HS-5 (cell line): Measurements from ENCODE around the gene HEPHL1.
A peak's percentile ranks its signal among the peaks of the same experiment; 100 is the strongest.
"Not testable (repeated sequence)": the region's sequence is repeated elsewhere in the genome, so short reads cannot be mapped to it uniquely, and the experiment has no call there.

Experiments used
- DNase-seq: peaks from one replicate; pipeline ENCODE4 v3.0.0-alpha.2; 2012; ENCODE audit warnings: low read depth

Gene HEPHL1

GRCh38 chr11:94089341-94089740, 68.2 kb downstream of the HEPHL1 start:
- DNase-seq = no peak

- DNase-seq = no peak
Measured at GRCh38 chr11:94090401-94090800, 69.2 kb downstream of the HEPHL1 start.

- DNase-seq = no peak
Measured at GRCh38 chr11:94091091-94091490, 69.9 kb downstream of the HEPHL1 start.

- no peak for DNase-seq
Measured at GRCh38 chr11:94100253-94100652, 79.1 kb downstream of the HEPHL1 start.

- no peak for DNase-seq
Measured at GRCh38 chr11:94103471-94103870, 82.3 kb downstream of the HEPHL1 start.

GRCh38 chr11:94104734-94105133, 83.6 kb downstream of the HEPHL1 start:
- no peak for DNase-seq

GRCh38 chr11:94106716-94107115, 85.6 kb downstream of the HEPHL1 start:
- DNase-seq = no peak

- no peak for DNase-seq
Measured at GRCh38 chr11:94107363-94107762, 86.2 kb downstream of the HEPHL1 start.

GRCh38 chr11:94111241-94111640, 90.1 kb downstream of the HEPHL1 start:
- DNase-seq = no peak

GRCh38 chr11:94111660-94112059, 90.5 kb downstream of the HEPHL1 start:
- no peak for DNase-seq

GRCh38 chr11:94112206-94112953, 91.2 kb downstream of the HEPHL1 start:
- no peak for DNase-seq

- no peak for DNase-seq
Measured at GRCh38 chr11:94117197-94117574, 96.0 kb downstream of the HEPHL1 start.

- DNase-seq = peak; percentile 38
Measured at GRCh38 chr11:94117871-94118270, 96.7 kb downstream of the HEPHL1 start.

- DNase-seq = not testable (repeated sequence)
Measured at GRCh38 chr11:94119676-94120075, 98.5 kb downstream of the HEPHL1 start.

- not testable (repeated sequence) for DNase-seq
Measured at GRCh38 chr11:94120516-94120915, 99.4 kb downstream of the HEPHL1 start.

GRCh38 chr11:94120946-94121345, 99.8 kb downstream of the HEPHL1 start:
- no peak for DNase-seq

GRCh38 chr11:94125407-94126115, 104.4 kb downstream of the HEPHL1 start:
- no peak for DNase-seq

- no peak for DNase-seq
Measured at GRCh38 chr11:94127638-94128037, 106.5 kb downstream of the HEPHL1 start.

GRCh38 chr11:94128291-94128745, 107.2 kb downstream of the HEPHL1 start:
- DNase-seq = no peak

GRCh38 chr11:94128746-94129511, 107.8 kb downstream of the HEPHL1 start, which contains the start of gene PANX1:
TSS of gene PANX1 (plus strand) at chr11:94128841. CDS start at chr11:94129313, 472 bp downstream.
- DNase-seq = peak; percentile 73

- DNase-seq = peak; percentile 20
Measured at GRCh38 chr11:94129512-94130297, 108.6 kb downstream of the HEPHL1 start.
